ENCODE data around the gene ERC1. TPM values are rescaled to one million over a fixed set of nuclear protein-coding genes. Genes with fewer than 3 reads are reported as not detected.

ERC1 gene
- total and polyA plus RNA-seq, 9 of the 15 experiments (the other 6 are each of a cell fraction or from before 2014, with no cell fraction given): 0.74 to 11.8 (median 4.8) TPM

DNA sequence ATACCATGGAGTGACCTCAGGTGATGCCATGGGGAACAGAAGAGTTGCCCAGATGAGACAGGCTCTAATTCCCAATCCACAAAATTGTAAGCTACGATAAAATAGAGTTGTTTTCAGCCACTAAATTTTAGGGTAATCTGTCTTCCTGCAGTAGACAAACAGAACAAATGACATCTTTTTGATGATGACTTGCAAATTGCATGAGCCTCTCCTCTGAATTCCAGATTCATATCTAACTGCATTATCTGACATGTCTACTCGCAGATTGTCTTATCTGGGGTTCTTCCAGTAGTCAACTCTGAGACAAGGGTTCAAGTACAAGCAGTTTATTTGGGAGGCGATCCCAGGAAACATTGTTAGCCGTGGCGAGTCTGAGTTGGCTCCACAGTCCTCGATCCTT is 14.4 kb upstream of the ERC1 start (continued):
- peak; percentile 33 for TF ChIP-seq C11orf30 (IDR thresholded peaks at IDR 0.05; ENCODE audit: low read depth)
- peak; percentile 51; the same call in 1 of the 2 replicates for TF ChIP-seq ADNP (tag; IDR thresholded peaks at IDR 0.05)
- TF ChIP-seq, protein P1, sequence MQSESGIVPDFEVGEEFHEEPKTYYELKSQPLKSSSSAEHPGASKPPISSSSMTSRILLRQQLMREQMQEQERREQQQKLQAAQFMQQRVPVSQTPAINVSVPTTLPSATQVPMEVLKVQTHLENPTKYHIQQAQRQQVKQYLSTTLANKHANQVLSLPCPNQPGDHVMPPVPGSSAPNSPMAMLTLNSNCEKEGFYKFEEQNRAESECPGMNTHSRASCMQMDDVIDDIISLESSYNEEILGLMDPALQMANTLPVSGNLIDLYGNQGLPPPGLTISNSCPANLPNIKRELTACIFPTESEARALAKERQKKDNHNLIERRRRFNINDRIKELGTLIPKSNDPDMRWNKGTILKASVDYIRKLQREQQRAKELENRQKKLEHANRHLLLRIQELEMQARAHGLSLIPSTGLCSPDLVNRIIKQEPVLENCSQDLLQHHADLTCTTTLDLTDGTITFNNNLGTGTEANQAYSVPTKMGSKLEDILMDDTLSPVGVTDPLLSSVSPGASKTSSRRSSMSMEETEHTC (IDR thresholded peaks at IDR 0.05): no peak
- TF ChIP-seq BCOR (IDR thresholded peaks at IDR 0.05): no peak
- no peak for TF ChIP-seq POLR2A (conservative IDR thresholded peaks at IDR 0.05)

DNA sequence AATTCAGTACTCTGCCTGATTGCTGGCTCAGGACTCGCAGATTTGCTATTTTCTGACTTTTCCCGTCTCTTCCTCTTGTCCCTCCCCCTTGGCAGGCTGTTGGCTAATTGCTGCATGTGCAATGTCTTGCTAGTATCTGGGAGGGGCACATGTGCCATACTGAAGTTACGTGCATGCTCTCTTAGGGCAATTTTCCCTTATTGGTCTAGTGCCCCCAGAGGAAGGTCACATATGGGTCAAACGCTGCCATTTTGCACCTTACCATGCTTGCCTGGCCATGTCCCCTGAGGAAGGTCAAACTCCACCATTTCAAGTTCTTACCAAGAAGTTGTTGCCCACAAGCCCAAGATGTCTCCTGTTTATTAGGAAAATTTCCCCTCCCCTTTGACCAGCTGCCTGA is 13.9 kb upstream of the ERC1 start:
- Histone ChIP-seq H3K4me2 (ENCODE audit: insufficient read depth, low read length) (no peak overlapping the region), H3K27ac (ENCODE audit: extremely low read depth, low read depth, low read length) (peak overlapping the region; percentile 1; the same call in 1 of the 3 replicates), H3K9ac (ENCODE audit: insufficient read depth in 1 of 2, low read depth in 2 of 2, low read length in 2 of 2) (no peak overlapping the region), H3K36me3 (ENCODE audit: control insufficient read depth, insufficient read depth, low read length) (no peaks in the 10 kb centered on the region), H4K20me1 (replicated peaks; ENCODE audit: control insufficient read depth, insufficient read depth, low read length) (no peaks in the 10 kb centered on the region), H3K9me3 (replicated peaks; ENCODE audit: control insufficient read depth, insufficient read depth, low read depth, low read length) (no peaks in the 10 kb centered on the region), H3K27me3 (ENCODE audit: control insufficient read depth in 2 of 2, insufficient read depth in 2 of 2, low read length in 2 of 2) (no peaks in the 10 kb centered on the region), H3K4me1 (replicated peaks in 1 of 2; ENCODE audit: control insufficient read depth in 2 of 2, insufficient read depth in 2 of 2, low read length in 2 of 2) (peaks cover 0 to 7% of the 10 kb centered on the region in 2 experiments; a peak in 3 of 5 replicates), H2AFZ (ENCODE audit: low read depth, low read length) (0 out of 2 replicates have a peak overlapping the region, but pooled peaks have one; percentile 14), H3K79me2 (ENCODE audit: control insufficient read depth, insufficient read depth, low read length) (no peaks in the 10 kb centered on the region), H3K4me3 (no peak overlapping the region), H3K9me1 (ENCODE audit: control insufficient read depth, insufficient read depth, low read length) (no peaks in the 10 kb centered on the region)
- intact Hi-C loops (cut with micrococcal nuclease): no loop called here
- POLR2A ChIA-PET: interaction anchor here (0.6 to 1.2 kb wide), 2 partner anchors 28 to 52 kb away, joined by 3 to 4 read pairs; no protein-coding TSS in a partner anchor
- CTCF ChIA-PET (ENCODE audit: low intra/inter-chr PET ratio): no interaction called here
- in situ Hi-C loops (cut with MboI): no loop called here
- no peak for ATAC-seq
- no peak for FAIRE-seq
- 82% methylated on average over 4 of the region's 4 CpGs for WGBS (ENCODE audit: insufficient coverage, low coverage, missing lambda C conversion rate)
- no peak for DNase-seq (ENCODE audit: extremely low read depth in 1 of 4, low spot score in 3 of 4)
- no TSS peak for BruUV-seq (replicated peaks)
- TF ChIP-seq, protein P2, sequence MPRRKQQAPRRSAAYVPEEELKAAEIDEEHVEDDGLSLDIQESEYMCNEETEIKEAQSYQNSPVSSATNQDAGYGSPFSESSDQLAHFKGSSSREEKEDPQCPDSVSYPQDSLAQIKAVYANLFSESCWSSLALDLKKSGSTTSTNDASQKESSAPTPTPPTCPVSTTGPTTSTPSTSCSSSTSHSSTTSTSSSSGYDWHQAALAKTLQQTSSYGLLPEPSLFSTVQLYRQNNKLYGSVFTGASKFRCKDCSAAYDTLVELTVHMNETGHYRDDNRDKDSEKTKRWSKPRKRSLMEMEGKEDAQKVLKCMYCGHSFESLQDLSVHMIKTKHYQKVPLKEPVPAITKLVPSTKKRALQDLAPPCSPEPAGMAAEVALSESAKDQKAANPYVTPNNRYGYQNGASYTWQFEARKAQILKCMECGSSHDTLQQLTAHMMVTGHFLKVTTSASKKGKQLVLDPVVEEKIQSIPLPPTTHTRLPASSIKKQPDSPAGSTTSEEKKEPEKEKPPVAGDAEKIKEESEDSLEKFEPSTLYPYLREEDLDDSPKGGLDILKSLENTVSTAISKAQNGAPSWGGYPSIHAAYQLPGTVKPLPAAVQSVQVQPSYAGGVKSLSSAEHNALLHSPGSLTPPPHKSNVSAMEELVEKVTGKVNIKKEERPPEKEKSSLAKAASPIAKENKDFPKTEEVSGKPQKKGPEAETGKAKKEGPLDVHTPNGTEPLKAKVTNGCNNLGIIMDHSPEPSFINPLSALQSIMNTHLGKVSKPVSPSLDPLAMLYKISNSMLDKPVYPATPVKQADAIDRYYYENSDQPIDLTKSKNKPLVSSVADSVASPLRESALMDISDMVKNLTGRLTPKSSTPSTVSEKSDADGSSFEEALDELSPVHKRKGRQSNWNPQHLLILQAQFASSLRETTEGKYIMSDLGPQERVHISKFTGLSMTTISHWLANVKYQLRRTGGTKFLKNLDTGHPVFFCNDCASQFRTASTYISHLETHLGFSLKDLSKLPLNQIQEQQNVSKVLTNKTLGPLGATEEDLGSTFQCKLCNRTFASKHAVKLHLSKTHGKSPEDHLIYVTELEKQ (CRISPR knock-in tag; IDR thresholded peaks at IDR 0.05): no peak
- TF ChIP-seq HIVEP1 (CRISPR knock-in tag; IDR thresholded peaks at IDR 0.05) (no peak), FOXK1 (CRISPR knock-in tag; IDR thresholded peaks at IDR 0.05; ENCODE audit: borderline replicate concordance) (no peak), SPI1 (IDR thresholded peaks at IDR 0.05; ENCODE audit: borderline replicate concordance, low read depth, low read length) (no peak), CBX3 (IDR thresholded peaks at IDR 0.05; ENCODE audit: borderline replicate concordance in 1 of 2, low read length in 2 of 2) (peak in 1 of 2 experiments; percentile 47; a peak in 1 of 3 replicates), SETDB1 (IDR thresholded peaks at IDR 0.05; ENCODE audit: low read length) (no peak), SIRT6 (IDR thresholded peaks at IDR 0.05; ENCODE audit: low read depth, low read length) (no peak)
- TF ChIP-seq, protein P3, sequence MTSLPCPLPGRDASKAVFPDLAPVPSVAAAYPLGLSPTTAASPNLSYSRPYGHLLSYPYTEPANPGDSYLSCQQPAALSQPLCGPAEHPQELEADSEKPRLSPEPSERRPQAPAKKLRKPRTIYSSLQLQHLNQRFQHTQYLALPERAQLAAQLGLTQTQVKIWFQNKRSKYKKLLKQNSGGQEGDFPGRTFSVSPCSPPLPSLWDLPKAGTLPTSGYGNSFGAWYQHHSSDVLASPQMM (CRISPR knock-in tag; IDR thresholded peaks at IDR 0.05): no peak

All from K562 (cell line).